Smooth muscle cell (in vitro differentiated cells): Measurements from ENCODE around the gene ZEB2. TPM values are rescaled to one million over a fixed set of nuclear protein-coding genes. Genes with fewer than 3 reads are reported as not detected.

ENCODE experiments used
- DNase-seq: peaks from one replicate; lab custom pipeline; 2025; ENCODE audit not compliant: unreplicated experiment; lab: John Stamatoyannopoulos, UW
- H2AFZ ChIP-seq: fragments of 200-600 bp; sonication (generic); 2 replicates; pipeline ENCODE4 v1.6.0; 2016; ENCODE audit warnings: antibody characterized with exemption, low read depth, mild to moderate bottlenecking
- H3F3A ChIP-seq: fragments of 200-600 bp; sonication (generic); 2 replicates; pipeline ENCODE4 v1.6.0; 2017; ENCODE audit warnings: antibody characterized with exemption, low read depth
- H3K27ac ChIP-seq: fragments of 200-600 bp; sonication (generic); 2 replicates; pipeline ENCODE4 v1.5.1; 2016; ENCODE audit warnings: low read depth, mild to moderate bottlenecking
- H3K27me3 ChIP-seq: fragments of 200-600 bp; sonication (generic); 2 replicates; pipeline ENCODE4 v1.6.1; 2016; ENCODE audit warnings: low read depth, mild to moderate bottlenecking
- H3K36me3 ChIP-seq: fragments of 200-600 bp; sonication (generic); 2 replicates; pipeline ENCODE4 v1.5.1; 2016; ENCODE audit warnings: low read depth
- H3K4me1 ChIP-seq: fragments of 200-600 bp; sonication (generic); 2 replicates; pipeline ENCODE4 v1.5.1; 2016; ENCODE audit warnings: low read depth
- H3K4me2 ChIP-seq: fragments of 200-600 bp; sonication (generic); 2 replicates; pipeline ENCODE4 v1.6.0; 2016; ENCODE audit warnings: mild to moderate bottlenecking
- H3K4me3 ChIP-seq: fragments of 200-600 bp; sonication (generic); 2 replicates; pipeline ENCODE4 v1.5.1; 2016; ENCODE audit warnings: mild to moderate bottlenecking
- H3K79me2 ChIP-seq: fragments of 200-600 bp; sonication (generic); 2 replicates; pipeline ENCODE4 v1.6.0; 2016; ENCODE audit warnings: low read depth, mild to moderate bottlenecking
- H3K9ac ChIP-seq: fragments of 200-600 bp; sonication (generic); 2 replicates; pipeline ENCODE4 v1.6.0; 2016; ENCODE audit warnings: low read depth
- H3K9me3 ChIP-seq: fragments of 200-600 bp; sonication (generic); replicated peaks from 2 replicates; pipeline ENCODE4 v1.5.1; 2016; ENCODE audit warnings: low read depth
- H4K20me1 ChIP-seq: fragments of 200-600 bp; sonication (generic); 2 replicates; pipeline ENCODE4 v1.6.0; 2016; ENCODE audit warnings: low read depth
- WGBS: methylation state at CpG from one replicate; pipeline ENCODE4 v1.1.7; 2016; ENCODE audit warnings: low lambda C conversion rate; 5-methylcytosine and 5-hydroxymethylcytosine counted together
- polyA plus RNA-seq: library from polyadenylated mRNA; unstranded; fragments of >200 nt; fragmentation: Nextera tagmentation; extraction: Ambion mirVana; gene quantifications from 2 replicates; pipeline ENCODE4 v1.2.1, GENCODE V29; 2016
- total RNA-seq: library from RNA; depleted of rRNA; stranded (reverse); fragments of >200 nt; gene quantifications from 2 replicates; pipeline ENCODE4 v1.2.3, GENCODE V29; 2014
- TF ChIP-seq, protein P1 (sequence below): fragments of 200-600 bp; sonication (generic); IDR thresholded peaks from 2 replicates; pipeline ENCODE4 v1.5.1; 2017; ENCODE audit warnings: borderline replicate concordance, mild to moderate bottlenecking, antibody characterized with exemption; ENCODE audit not compliant: insufficient read depth, poor library complexity, severe bottlenecking

The ZEB2 gene
- total and polyA plus RNA-seq, 2 experiments from 2014 or later: 67.5 to 148 TPM

DNA sequence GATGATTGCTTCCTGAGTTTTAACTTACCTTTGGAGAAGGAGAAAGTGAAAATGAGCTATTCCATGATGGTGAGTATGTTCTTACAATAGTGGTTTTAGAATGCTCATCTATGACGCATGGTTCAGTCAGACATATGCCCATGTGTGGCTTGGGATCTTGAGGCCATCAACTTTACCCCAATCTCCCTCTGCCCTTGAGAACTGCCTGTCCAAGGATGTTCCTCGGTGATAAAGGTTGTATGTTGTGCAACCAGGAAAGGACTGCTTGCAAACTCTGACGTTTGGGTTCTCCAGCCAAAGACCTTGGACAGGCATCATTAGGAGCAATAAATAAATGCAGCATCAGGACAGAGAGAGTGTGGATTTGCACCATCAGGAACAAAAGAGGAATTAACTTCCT lies 165.0 kb downstream of the ZEB2 start:
- Histone ChIP-seq H3K36me3 (no peaks in the 10 kb centered on the region), H2AFZ (no peak overlapping the region), H3K4me1 (peaks cover 23% of the 10 kb centered on the region), H3K9me3 (no peaks in the 10 kb centered on the region), H3K9ac (no peak overlapping the region), H3K27ac (no peak overlapping the region), H3K4me3 (no peak overlapping the region), H3K27me3 (no peaks in the 10 kb centered on the region), H3K79me2 (no peaks in the 10 kb centered on the region), H3K4me2 (no peak overlapping the region), H4K20me1 (no peaks in the 10 kb centered on the region), H3F3A (peaks cover 3% of the 10 kb centered on the region)
- TF ChIP-seq, protein P1, sequence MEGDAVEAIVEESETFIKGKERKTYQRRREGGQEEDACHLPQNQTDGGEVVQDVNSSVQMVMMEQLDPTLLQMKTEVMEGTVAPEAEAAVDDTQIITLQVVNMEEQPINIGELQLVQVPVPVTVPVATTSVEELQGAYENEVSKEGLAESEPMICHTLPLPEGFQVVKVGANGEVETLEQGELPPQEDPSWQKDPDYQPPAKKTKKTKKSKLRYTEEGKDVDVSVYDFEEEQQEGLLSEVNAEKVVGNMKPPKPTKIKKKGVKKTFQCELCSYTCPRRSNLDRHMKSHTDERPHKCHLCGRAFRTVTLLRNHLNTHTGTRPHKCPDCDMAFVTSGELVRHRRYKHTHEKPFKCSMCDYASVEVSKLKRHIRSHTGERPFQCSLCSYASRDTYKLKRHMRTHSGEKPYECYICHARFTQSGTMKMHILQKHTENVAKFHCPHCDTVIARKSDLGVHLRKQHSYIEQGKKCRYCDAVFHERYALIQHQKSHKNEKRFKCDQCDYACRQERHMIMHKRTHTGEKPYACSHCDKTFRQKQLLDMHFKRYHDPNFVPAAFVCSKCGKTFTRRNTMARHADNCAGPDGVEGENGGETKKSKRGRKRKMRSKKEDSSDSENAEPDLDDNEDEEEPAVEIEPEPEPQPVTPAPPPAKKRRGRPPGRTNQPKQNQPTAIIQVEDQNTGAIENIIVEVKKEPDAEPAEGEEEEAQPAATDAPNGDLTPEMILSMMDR: no peak
- WGBS: 85% methylated on average over 3 of the region's 3 CpGs
- no peak for DNase-seq

DNA sequence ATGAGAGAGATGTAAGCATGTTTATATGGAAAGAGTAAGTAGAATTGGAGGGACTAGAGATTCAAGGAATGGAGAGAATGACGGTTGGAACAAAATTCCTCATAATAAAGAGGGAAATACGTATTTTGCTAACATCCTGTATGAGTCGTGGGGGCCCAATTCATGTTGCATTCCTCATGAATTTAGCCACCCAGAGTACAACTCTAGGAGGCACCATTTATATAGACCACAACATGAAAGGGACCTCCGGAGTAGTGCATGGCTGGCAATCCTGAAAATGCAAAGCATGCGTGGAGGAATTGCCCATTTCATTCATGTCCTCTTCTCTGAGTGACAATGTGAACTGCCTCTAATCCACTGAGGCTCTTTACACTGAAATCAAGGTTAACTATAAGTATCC lies 168.2 kb downstream of the ZEB2 start:
- Histone ChIP-seq H3K27me3 (no peaks in the 10 kb centered on the region), H3K9me3 (no peaks in the 10 kb centered on the region), H3K4me1 (peaks cover 28% of the 10 kb centered on the region), H3F3A (no peaks in the 10 kb centered on the region), H3K36me3 (no peaks in the 10 kb centered on the region), H2AFZ (peak overlapping the region; percentile 91), H3K4me3 (no peak overlapping the region), H3K9ac (no peak overlapping the region), H3K4me2 (no peak overlapping the region), H3K27ac (no peak overlapping the region), H3K79me2 (no peaks in the 10 kb centered on the region), H4K20me1 (no peaks in the 10 kb centered on the region)
- TF ChIP-seq, protein P1: no peak
- WGBS: 69% methylated on average over 5 of the region's 5 CpGs
- DNase-seq: no peak

DNA sequence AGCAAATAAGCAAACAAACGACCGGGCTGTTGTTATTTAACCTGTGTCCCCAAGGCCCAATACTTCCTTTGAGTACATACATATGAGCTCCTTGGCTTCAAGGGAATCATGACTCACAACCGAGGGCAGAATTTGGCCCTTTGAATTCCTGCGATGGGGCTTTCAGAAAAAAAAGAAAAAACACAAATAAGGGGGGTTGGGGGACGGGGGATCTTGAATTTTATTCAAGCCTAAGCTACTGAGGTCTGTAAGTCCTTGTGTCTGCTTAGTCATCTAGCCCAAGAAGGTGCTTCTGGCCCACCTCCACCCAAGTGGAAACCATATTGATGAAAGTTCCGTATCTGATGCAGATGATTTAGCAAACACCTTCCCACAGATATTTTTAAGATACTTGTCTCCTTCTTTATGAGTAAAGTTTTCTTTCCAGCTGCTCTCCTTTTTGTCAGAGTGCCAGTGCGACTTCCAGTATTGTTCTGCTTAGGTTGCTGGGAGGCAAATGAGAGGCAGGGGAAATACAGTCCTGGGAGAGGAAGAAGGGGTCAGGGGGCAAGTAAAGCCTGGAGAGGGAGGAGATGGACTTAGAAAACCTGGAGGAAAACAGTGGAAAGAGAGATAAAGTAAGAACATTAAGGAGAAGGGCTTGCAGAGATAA lies 169.6 kb downstream of the ZEB2 start:
- Histone ChIP-seq H3K9ac (peak overlapping the region; percentile 30), H3F3A (no peaks in the 10 kb centered on the region), H3K9me3 (no peaks in the 10 kb centered on the region), H3K4me3 (no peak overlapping the region), H4K20me1 (no peaks in the 10 kb centered on the region), H3K36me3 (no peaks in the 10 kb centered on the region), H3K79me2 (no peaks in the 10 kb centered on the region), H3K27ac (peak overlapping the region; percentile 62), H2AFZ (peak overlapping the region; percentile 91), H3K27me3 (no peaks in the 10 kb centered on the region), H3K4me2 (no peak overlapping the region), H3K4me1 (peaks cover 28% of the 10 kb centered on the region)
- WGBS: 35% methylated on average over 7 of the region's 7 CpGs
- TF ChIP-seq, protein P1: no peak
- no peak for DNase-seq

DNA sequence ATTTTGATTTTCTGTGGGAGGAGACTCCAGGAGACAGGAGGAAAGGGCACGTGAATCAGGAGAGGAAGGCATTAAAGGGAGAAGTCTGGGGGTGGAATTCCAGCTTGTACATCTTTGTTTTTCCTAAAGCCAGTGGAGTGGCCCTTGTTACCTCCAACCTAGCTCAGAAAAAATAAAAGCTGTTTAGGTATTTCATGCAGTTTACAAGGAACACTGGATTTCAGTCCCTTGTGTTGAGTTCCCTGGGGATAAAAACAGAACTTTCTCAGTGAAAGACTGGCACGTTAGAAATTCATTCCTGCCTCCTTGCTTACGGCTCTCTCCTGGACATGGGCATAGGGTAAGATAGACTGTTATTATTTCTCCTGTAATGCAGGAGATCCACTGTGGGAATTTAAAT lies 170.2 kb downstream of the ZEB2 start:
- peak overlapping the region; percentile 91 for H2AFZ ChIP-seq
- DNase-seq: no peak

More for the DNA sequence above, 170.2 kb downstream of the ZEB2 start:
- H3F3A ChIP-seq: no peaks in the 10 kb centered on the region
- H3K4me2 ChIP-seq: peak overlapping the region; percentile 52
- no peaks in the 10 kb centered on the region for H3K9me3 ChIP-seq
- H3K4me1 ChIP-seq: peaks cover 28% of the 10 kb centered on the region
- peak overlapping the region; percentile 62 for H3K27ac ChIP-seq
- WGBS: 39% methylated on average over 3 of the region's 3 CpGs
- H3K36me3 ChIP-seq: no peaks in the 10 kb centered on the region
- H3K27me3 ChIP-seq: no peaks in the 10 kb centered on the region
- no peak overlapping the region for H3K4me3 ChIP-seq
- H3K79me2 ChIP-seq: no peaks in the 10 kb centered on the region
- TF ChIP-seq, protein P1: no peak
- no peaks in the 10 kb centered on the region for H4K20me1 ChIP-seq
- H3K9ac ChIP-seq: peak overlapping the region; percentile 30
